Activated T-cell treated with anti-CD3 and anti-CD28 coated beads for 4 hours (primary cell): Measurements from ENCODE around the gene NAV3.

Experiments
- DNase-seq: peaks from one replicate; pipeline ENCODE4 v3.0.0-alpha.2; 2020

Gene NAV3

GRCh38 chr12:77830583-77831351 lies at the start of gene NAV3:
Gene NAV3 (plus strand): TSS chr12:77830894. CDS start chr12:77831462, 568 bp downstream.
- no peak for DNase-seq

- no peak for DNase-seq
Observed at GRCh38 chr12:77782034-77782433, 48.7 kb upstream of the NAV3 start.

GRCh38 chr12:77782766-77783165 lies 47.9 kb upstream of the NAV3 start:
- DNase-seq: no peak

GRCh38 chr12:77785211-77785610 lies 45.5 kb upstream of the NAV3 start:
- DNase-seq: no peak

GRCh38 chr12:77786675-77787074 lies 44.0 kb upstream of the NAV3 start:
- no peak for DNase-seq

GRCh38 chr12:77788231-77789168 lies 42.2 kb upstream of the NAV3 start:
- DNase-seq: no peak

- no peak for DNase-seq
Observed at GRCh38 chr12:77795699-77796098, 35.0 kb upstream of the NAV3 start.

GRCh38 chr12:77796775-77797174 lies 33.9 kb upstream of the NAV3 start:
- no peak for DNase-seq

- DNase-seq: no peak
Observed at GRCh38 chr12:77800501-77800900, 30.2 kb upstream of the NAV3 start.

- no peak for DNase-seq
Observed at GRCh38 chr12:77808534-77808933, 22.2 kb upstream of the NAV3 start.

- no peak for DNase-seq
Observed at GRCh38 chr12:77813558-77813957, 17.1 kb upstream of the NAV3 start.

- no peak for DNase-seq
Observed at GRCh38 chr12:77814386-77814785, 16.3 kb upstream of the NAV3 start.

GRCh38 chr12:77816196-77816595 lies 14.5 kb upstream of the NAV3 start:
- no peak for DNase-seq

- no peak for DNase-seq
Observed at GRCh38 chr12:77817276-77817675, 13.4 kb upstream of the NAV3 start.

- DNase-seq: no peak
Observed at GRCh38 chr12:77818351-77818750, 12.3 kb upstream of the NAV3 start.

- no peak for DNase-seq
Observed at GRCh38 chr12:77821699-77822203, 8.9 kb upstream of the NAV3 start.

GRCh38 chr12:77833329-77833728 lies 2.6 kb downstream of the NAV3 start:
- no peak for DNase-seq

- DNase-seq: no peak
Observed at GRCh38 chr12:77834618-77835017, 3.9 kb downstream of the NAV3 start.

GRCh38 chr12:77835969-77836368 lies 5.3 kb downstream of the NAV3 start:
- DNase-seq: no peak

GRCh38 chr12:77837876-77838291 lies 7.2 kb downstream of the NAV3 start:
- DNase-seq: no peak

GRCh38 chr12:77841521-77841920 lies 10.8 kb downstream of the NAV3 start:
- DNase-seq: no peak

- no peak for DNase-seq
Observed at GRCh38 chr12:77842430-77842829, 11.7 kb downstream of the NAV3 start.

- no peak for DNase-seq
Observed at GRCh38 chr12:77845831-77846230, 15.1 kb downstream of the NAV3 start.

- no peak for DNase-seq
Observed at GRCh38 chr12:77847060-77847541, 16.4 kb downstream of the NAV3 start.
